GM19324 (cell line): ENCODE measurements around the gene KIAA0513.
"Not testable (repeated sequence)": the region's sequence is repeated elsewhere in the genome, so short reads cannot be mapped to it uniquely, and the experiment has no call there.

Source experiments
- ATAC-seq: cut with Tn5 transposase; IDR thresholded peaks from one replicate; pipeline ENCODE4 v1.9.1; 2021; ENCODE audit warnings: mild to moderate bottlenecking, moderate library complexity; ENCODE audit not compliant: unreplicated experiment, low FRiP score

Gene KIAA0513

GRCh38 chr16:85027958-85028684, 526 bp downstream of the KIAA0513 start:
- ATAC-seq: peak; percentile 11

GRCh38 chr16:85028685-85029407, 1.3 kb downstream of the KIAA0513 start:
- no peak for ATAC-seq

- ATAC-seq: no peak
Measured at GRCh38 chr16:85029408-85029784, 1.8 kb downstream of the KIAA0513 start.

GRCh38 chr16:85029981-85030401, 2.4 kb downstream of the KIAA0513 start:
- no peak for ATAC-seq

GRCh38 chr16:85031451-85031850, 3.9 kb downstream of the KIAA0513 start:
- no peak for ATAC-seq

GRCh38 chr16:85032187-85032586, 4.6 kb downstream of the KIAA0513 start:
- not testable (repeated sequence) for ATAC-seq

GRCh38 chr16:85033171-85033570, 5.6 kb downstream of the KIAA0513 start:
- ATAC-seq: no peak

- no peak for ATAC-seq
Measured at GRCh38 chr16:85034591-85035433, 7.2 kb downstream of the KIAA0513 start.

GRCh38 chr16:85036236-85037049, 8.8 kb downstream of the KIAA0513 start:
- ATAC-seq: no peak

GRCh38 chr16:85037050-85037410, 9.4 kb downstream of the KIAA0513 start:
- no peak for ATAC-seq

GRCh38 chr16:85037721-85038120, 10.1 kb downstream of the KIAA0513 start:
- ATAC-seq: no peak

GRCh38 chr16:85040685-85041084, 13.1 kb downstream of the KIAA0513 start:
- no peak for ATAC-seq

- no peak for ATAC-seq
Measured at GRCh38 chr16:85041219-85042166, 13.9 kb downstream of the KIAA0513 start.

- ATAC-seq: no peak
Measured at GRCh38 chr16:85042167-85042526, 14.6 kb downstream of the KIAA0513 start.

GRCh38 chr16:85042606-85043005, 15.0 kb downstream of the KIAA0513 start:
- ATAC-seq: no peak

- no peak for ATAC-seq
Measured at GRCh38 chr16:85045077-85045476, 17.5 kb downstream of the KIAA0513 start.

- no peak for ATAC-seq
Measured at GRCh38 chr16:85045641-85046471, 18.3 kb downstream of the KIAA0513 start.

- no peak for ATAC-seq
Measured at GRCh38 chr16:85046472-85046916, 18.9 kb downstream of the KIAA0513 start.
